Natural killer cell (primary cell): ENCODE data around the gene NTM. TPM values are rescaled to one million over a fixed set of nuclear protein-coding genes. Genes with fewer than 3 reads are reported as not detected.

Experiments used
- ATAC-seq, 3 donors: fragments of 150-1000 bp in 2 of 3; fragments of 200-7000 bp in 1 of 3; cut with Tn5 transposase; 1 replicate in 1 of 3; 2 replicates in 2 of 3; pipeline ENCODE4 v1.10.0; 2021; ENCODE audit warnings: mild to moderate bottlenecking in 2 of 3, moderate library complexity in 2 of 3
- DNase-seq, 2 donors: peaks; one replicate each; pipeline versions ENCODE4 v3.0.0 to v3.0.0-alpha.2; 2013 to 2021; ENCODE audit warnings: mixed read lengths in 1 of 2
- H3K27ac ChIP-seq: one replicate; pipeline ENCODE4 v1.5.1; 2013; ENCODE audit warnings: mild to moderate bottlenecking, low read length
- H3K27me3 ChIP-seq: one replicate; pipeline ENCODE4 v1.6.1; 2013; ENCODE audit warnings: low read length; ENCODE audit not compliant: control insufficient read depth, insufficient read depth
- H3K36me3 ChIP-seq: one replicate; pipeline ENCODE4 v1.6.1; 2013; ENCODE audit warnings: low read length; ENCODE audit not compliant: control insufficient read depth, insufficient read depth
- H3K4me1 ChIP-seq: one replicate; pipeline ENCODE4 v1.6.1; 2013; ENCODE audit warnings: low read length; ENCODE audit not compliant: control insufficient read depth, insufficient read depth
- H3K4me3 ChIP-seq: one replicate; pipeline ENCODE4 v1.5.1; 2013; ENCODE audit warnings: low read length
- H3K9me3 ChIP-seq: one replicate; pipeline ENCODE4 v1.6.1; 2013; ENCODE audit warnings: low read length; ENCODE audit not compliant: control insufficient read depth, insufficient read depth
- H3K27ac Mint-ChIP-seq, 2 donors: one replicate each; pipeline ENCODE4 v1.8.0; 2022; ENCODE audit warnings: mild to moderate bottlenecking in 2 of 2, mixed read lengths in 2 of 2, moderate library complexity in 1 of 2
- H3K27me3 Mint-ChIP-seq, 2 donors: one replicate each; pipeline ENCODE4 v1.8.0; 2022; ENCODE audit warnings: low read depth in 2 of 2, mixed read lengths in 2 of 2
- H3K36me3 Mint-ChIP-seq: one replicate; pipeline ENCODE4 v1.8.0; 2022; ENCODE audit warnings: mixed read lengths
- H3K4me1 Mint-ChIP-seq, 2 donors: one replicate each; pipeline ENCODE4 v1.8.0; 2022; ENCODE audit warnings: mixed read lengths in 2 of 2
- H3K4me3 Mint-ChIP-seq: one replicate; pipeline ENCODE4 v1.8.0; 2022; ENCODE audit warnings: mild to moderate bottlenecking, moderate library complexity, mixed read lengths
- H3K9me3 Mint-ChIP-seq, 2 donors: one replicate each; pipeline ENCODE4 v1.8.0; 2022; ENCODE audit warnings: mixed read lengths in 2 of 2
- CTCF ChIP-seq: fragments of 200-600 bp; IDR thresholded peaks from one replicate; pipeline ENCODE4 v1.8.0; 2022; ENCODE audit warnings: antibody characterized with exemption
- WGBS: methylation state at CpG from one replicate; pipeline ENCODE4 v1.1.7; 2013; ENCODE audit warnings: missing lambda C conversion rate; ENCODE audit not compliant: insufficient coverage; 5-methylcytosine and 5-hydroxymethylcytosine counted together
- intact Hi-C: fragments of 100-400 bp; cut with micrococcal nuclease; formaldehyde crosslinking; loops from one replicate; pipeline ENCODE4 v1.14.2; 2022
- total RNA-seq, 4 donors: library from RNA; stranded (reverse); fragments of 120-200 nt in 1 of 4; gene quantifications; one replicate each; pipeline versions ENCODE4 v1.2.3 to v1.2.4, GENCODE V29; 2013 to 2022

The NTM gene
- total RNA-seq, 3 donors from 2014 or later (not counting 1 experiment from before 2014, with no cell fraction given) = not detected

- Mint-ChIP-seq H3K36me3 (no peaks in the 10 kb centered on the region), H3K27me3 (peaks cover 16 to 19% of the 10 kb centered on the region in 2 donors), H3K4me1 (no peaks in the 10 kb centered on the region), H3K27ac (no peak overlapping the region), H3K4me3 (no peak overlapping the region), H3K9me3 (peaks cover 0 to 2% of the 10 kb centered on the region in 2 donors)
- no peak for ATAC-seq
- Histone ChIP-seq H3K4me1 (no peaks in the 10 kb centered on the region), H3K36me3 (no peaks in the 10 kb centered on the region), H3K4me3 (no peak overlapping the region), H3K9me3 (no peaks in the 10 kb centered on the region), H3K27ac (no peak overlapping the region), H3K27me3 (peaks cover 7% of the 10 kb centered on the region)
- no peak for DNase-seq
- intact Hi-C loops = no loop called here
- WGBS = 83% methylated on average over 3 of the region's 4 CpGs
- no peak for TF ChIP-seq CTCF
These were observed 542.9 kb downstream of the NTM start for GRCh38 chr11:131913267-131913666.

DNA sequence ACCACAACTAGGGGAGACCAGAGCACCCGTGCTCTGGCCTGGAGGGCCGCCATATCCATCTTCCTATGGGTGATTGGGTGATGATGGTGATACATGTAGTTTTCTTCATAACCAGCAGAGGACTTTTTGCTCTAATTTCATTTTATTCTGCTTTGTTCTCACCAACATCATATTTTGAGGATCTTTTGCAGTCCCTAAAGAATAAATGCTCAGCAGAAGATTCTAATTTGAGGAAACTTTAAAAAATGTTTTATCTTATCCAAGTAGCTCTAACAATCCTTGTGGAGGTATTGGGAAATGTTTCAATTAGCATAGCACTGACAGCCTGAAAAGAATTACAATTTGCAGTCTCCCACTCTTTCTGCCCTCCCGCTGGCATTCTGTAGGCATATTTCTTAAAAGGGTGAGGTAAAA lies 544.0 kb downstream of the NTM start:
- no peak for ATAC-seq
- H3K27me3 Mint-ChIP-seq = peaks cover 8 to 14% of the 10 kb centered on the region in 2 donors
- no peak overlapping the region for H3K4me3 Mint-ChIP-seq
- no peaks in the 10 kb centered on the region for H3K36me3 ChIP-seq
- TF ChIP-seq CTCF = no peak
- H3K27ac ChIP-seq = no peak overlapping the region
- H3K27me3 ChIP-seq = peaks cover 5% of the 10 kb centered on the region
- no peak overlapping the region for H3K27ac Mint-ChIP-seq
- intact Hi-C loops = no loop called here
- 54% methylated on average over 2 of the region's 3 CpGs for WGBS
- H3K4me1 Mint-ChIP-seq = no peaks in the 10 kb centered on the region
- H3K9me3 Mint-ChIP-seq = peaks cover 0 to 2% of the 10 kb centered on the region in 2 donors
- H3K4me1 ChIP-seq = no peaks in the 10 kb centered on the region
- H3K36me3 Mint-ChIP-seq = no peaks in the 10 kb centered on the region
- no peak for DNase-seq
- no peak overlapping the region for H3K4me3 ChIP-seq
- no peaks in the 10 kb centered on the region for H3K9me3 ChIP-seq

- no peak for TF ChIP-seq CTCF
- Mint-ChIP-seq H3K27ac (no peak overlapping the region), H3K9me3 (peaks cover 0 to 2% of the 10 kb centered on the region in 2 donors), H3K4me1 (no peaks in the 10 kb centered on the region), H3K4me3 (no peak overlapping the region), H3K27me3 (peaks cover 0 to 14% of the 10 kb centered on the region in 2 donors), H3K36me3 (no peaks in the 10 kb centered on the region)
- Histone ChIP-seq H3K4me1 (no peaks in the 10 kb centered on the region), H3K27me3 (peaks cover 3% of the 10 kb centered on the region), H3K36me3 (no peaks in the 10 kb centered on the region), H3K4me3 (no peak overlapping the region), H3K9me3 (no peaks in the 10 kb centered on the region), H3K27ac (no peak overlapping the region)
- 83% methylated on average over 5 of the region's 5 CpGs for WGBS
- no peak for DNase-seq
- ATAC-seq = no peak
- intact Hi-C loops = no loop called here
These were observed 546.2 kb downstream of the NTM start for GRCh38 chr11:131916638-131917037.

DNA sequence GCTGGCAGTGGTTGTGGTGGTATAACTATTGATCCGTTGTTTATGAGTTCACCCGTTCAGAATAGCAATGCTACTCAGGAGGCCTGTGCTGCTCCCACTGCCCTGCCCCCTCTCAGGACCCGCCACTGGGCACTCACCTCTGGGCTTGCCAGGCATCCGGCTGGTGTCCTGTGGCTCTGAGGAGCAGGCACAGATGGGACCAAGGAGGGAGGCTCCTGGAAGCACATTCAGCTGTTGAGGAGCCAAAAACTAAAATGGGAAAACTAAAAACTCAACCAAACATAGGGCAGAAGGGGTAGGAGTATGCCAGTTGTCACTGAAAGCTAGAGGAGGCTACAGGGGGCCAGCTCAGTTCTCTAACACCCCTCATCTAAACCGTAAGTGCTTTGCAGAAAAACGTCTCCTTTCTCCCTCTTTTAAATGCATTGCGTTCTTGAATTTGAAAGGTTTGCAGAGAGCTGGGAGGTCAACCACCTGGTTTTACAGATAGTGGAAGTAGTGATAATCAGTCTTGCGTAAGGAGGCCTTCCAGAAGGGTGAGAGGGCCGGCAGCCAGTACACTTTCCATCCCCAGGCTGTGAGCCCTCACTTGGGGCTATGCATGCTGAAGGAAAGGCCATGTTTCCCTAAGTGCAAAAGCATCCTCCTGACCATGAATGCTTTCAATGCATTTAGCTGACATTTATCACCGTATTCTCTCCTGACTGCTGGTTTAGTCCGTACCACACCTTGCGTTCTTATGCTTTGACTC lies 547.4 kb downstream of the NTM start:
- no peak for TF ChIP-seq CTCF
- Mint-ChIP-seq H3K27me3 (peaks cover 0 to 6% of the 10 kb centered on the region in 2 donors), H3K27ac (no peak overlapping the region), H3K4me3 (no peak overlapping the region), H3K4me1 (no peaks in the 10 kb centered on the region), H3K36me3 (no peaks in the 10 kb centered on the region), H3K9me3 (peaks cover 0 to 2% of the 10 kb centered on the region in 2 donors)
- Histone ChIP-seq H3K36me3 (no peaks in the 10 kb centered on the region), H3K4me3 (no peak overlapping the region), H3K27me3 (no peaks in the 10 kb centered on the region), H3K9me3 (no peaks in the 10 kb centered on the region), H3K27ac (no peak overlapping the region), H3K4me1 (no peaks in the 10 kb centered on the region)
- WGBS = 69% methylated on average over 9 of the region's 12 CpGs
- ATAC-seq (no peak), DNase-seq (no peak)
- intact Hi-C loops = no loop called here
